ENCODE measurements around the gene FAM3D. TPM values are rescaled to one million over a fixed set of nuclear protein-coding genes. Genes with fewer than 3 reads are reported as not detected.

The FAM3D gene
- polyA plus RNA-seq, 4 donors = 0.82 to 2.0 (median 1.3) TPM; not detected in 1

DNA sequence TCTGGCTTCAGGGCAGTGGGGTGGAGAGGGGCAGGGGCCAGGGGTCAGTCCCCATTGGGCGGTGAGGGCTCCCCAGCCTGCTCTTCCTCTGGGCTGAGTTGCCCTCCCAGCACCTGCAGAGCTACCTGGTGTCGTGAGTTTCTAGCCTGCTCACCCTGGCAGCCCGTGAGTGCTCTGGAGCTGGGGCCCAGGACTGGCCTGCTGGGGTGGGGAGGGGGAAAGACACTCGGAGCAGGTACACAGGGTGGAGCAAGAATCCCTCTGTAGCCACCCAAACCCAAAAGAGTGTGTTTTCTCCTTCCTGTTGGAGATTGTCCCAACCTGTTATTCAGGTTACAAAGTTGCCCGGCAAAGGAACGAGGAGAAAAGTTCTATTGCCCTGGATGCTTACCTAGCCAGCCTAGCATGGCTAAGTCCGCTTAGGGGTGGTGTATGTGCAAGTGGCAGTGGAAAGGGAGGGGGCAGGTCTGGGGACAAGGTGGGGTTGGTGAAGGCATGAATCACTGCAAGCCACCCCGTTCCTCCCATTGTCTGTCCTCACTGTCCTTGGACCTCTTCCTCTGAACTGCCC is 8.9 kb downstream of the FAM3D start:
- DNase-seq (ENCODE audit: low read depth in 4 of 4, low spot score in 2 of 4) = no peak

DNA sequence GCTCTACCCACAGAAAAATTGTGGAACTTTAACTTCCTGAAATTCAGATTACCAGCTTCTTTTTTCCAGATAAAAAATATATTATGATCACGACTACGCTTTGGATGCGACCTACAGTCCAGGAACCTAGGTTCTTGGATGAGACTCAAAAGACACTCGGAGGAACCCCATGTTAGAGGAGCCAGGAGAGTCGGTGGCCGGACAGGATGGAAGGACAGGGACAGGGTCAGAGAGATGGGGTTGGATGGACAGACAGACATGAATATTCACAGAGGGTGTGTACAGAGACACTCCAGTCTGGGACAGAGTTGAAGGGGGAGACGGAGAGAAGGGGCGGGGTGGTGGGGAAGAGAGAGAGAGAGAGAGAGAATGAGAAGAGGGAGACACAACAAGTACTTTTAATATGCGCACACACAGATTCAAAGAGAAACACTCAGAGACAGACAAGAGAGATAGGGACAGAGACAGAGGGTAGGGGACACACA is 9.5 kb downstream of the FAM3D start:
- no peak for DNase-seq (ENCODE audit: low read depth in 4 of 4, low spot score in 2 of 4)

DNA sequence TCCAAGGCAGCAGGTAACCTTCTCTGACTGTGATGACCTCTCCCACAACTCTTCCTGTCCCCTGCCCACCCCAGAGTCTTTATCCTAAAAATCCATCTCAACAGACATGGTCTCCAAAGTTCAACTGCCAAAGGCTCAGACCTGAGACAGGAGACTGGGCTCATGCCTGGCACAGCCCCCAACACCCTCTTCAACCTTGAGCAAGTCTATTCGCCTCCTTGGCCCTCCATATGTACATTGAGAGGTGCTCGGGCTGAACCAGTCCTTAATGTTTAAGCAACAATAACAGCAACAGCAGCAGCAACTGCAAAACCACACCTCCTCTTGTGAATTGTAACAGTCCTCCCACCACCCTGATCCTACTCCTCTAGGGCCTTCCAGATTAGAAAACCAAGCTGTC is 9.9 kb downstream of the FAM3D start:
- no peak for DNase-seq (ENCODE audit: low read depth in 4 of 4, low spot score in 2 of 4)

DNA sequence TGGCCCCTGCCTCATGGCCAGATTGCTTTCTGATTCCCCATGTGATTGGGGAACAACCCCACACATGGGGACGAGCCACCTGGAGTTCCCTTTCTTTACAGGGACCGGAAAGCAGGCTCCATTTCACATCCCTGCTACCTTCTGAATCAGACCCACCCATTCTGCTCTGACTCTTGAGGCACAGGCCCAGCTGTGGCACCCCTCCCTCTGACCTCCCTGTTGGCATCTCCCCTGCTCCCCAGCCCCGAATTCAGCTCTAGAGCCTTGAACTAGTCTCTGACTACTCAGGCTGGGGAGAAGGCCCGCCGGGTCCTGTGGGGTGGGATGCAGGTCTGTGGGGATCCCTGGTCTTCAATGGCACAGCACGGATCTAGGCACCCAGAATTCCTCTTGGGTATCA is 12.1 kb downstream of the FAM3D start:
- DNase-seq (ENCODE audit: low read depth in 4 of 4, low spot score in 2 of 4) = no peak

DNA sequence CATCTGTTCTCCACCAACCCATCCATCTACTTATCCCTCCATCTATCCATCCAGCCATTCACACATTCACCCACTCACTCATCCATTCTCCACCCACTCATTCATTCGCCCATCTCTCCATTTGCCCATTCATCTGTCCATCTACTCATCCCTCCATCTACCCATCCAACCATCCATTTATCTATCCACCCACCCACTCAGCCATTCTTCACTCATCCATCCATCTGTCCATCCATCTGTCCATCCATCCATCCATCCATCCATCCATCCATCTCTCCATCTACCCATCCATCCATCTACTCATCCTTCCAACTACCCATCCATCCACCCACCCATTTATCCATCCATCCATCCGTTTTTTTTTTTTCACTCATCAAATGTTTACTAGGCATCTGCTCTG is 13.9 kb downstream of the FAM3D start:
- DNase-seq (ENCODE audit: low read depth in 4 of 4, low spot score in 2 of 4) = no peak

DNA sequence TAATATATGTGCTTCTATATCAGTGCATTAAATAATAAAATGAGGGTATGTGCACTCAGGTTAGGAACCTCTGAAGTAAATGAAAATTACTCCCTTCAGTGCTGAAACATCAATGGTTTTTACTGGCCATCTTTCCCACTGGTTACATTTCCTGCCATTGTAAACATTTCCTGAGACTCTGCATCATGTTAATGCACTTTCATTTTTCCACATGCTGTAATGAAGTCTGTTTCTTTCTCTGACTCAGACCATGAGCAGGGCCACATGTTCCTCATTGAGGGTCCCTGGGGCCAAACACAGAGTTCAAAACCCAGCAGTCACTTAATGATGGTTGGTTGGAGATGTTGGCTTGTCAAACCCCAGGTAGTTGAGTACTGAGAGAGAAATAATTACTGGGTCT is 15.3 kb downstream of the FAM3D start:
- no peak for DNase-seq (ENCODE audit: low read depth in 4 of 4, low spot score in 2 of 4)

DNA sequence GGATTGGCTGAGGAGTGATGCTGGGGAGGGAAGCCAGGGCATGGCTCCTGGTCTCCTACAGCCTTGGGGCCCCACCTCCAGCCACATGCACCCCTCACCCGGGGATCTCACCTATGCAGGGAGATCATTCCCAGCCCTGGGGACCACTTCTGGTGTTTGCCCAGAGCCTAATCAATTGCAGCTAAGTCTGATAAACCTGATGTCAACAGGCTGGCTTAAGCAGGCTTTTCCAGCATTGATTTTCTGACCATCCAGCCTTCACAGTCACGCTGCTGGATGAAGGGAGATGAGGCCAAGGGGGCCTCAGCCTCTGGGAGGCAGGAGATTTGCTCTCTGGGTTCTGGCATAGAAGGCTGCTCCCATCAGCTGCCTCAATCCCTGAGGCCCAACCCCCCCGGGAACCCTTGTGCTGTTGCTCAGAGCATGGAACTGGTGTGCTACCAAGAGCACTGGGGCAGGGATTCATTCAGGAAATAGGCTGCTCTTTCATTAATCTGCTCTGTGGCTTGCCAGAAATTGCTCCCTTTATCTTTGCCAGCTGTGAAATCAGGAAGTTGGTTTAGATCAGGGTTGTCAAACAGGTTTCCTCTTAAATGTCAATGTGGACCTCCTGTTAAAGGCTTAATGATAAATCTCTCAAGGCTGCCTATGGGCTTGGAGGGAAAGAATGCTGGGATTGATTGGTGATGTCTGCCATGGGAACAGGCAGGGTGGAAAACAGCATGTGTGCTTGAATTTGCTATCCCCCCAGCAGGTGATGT is 19.0 kb downstream of the FAM3D start:
- DNase-seq (ENCODE audit: low read depth in 4 of 4, low spot score in 2 of 4) = no peak

DNA sequence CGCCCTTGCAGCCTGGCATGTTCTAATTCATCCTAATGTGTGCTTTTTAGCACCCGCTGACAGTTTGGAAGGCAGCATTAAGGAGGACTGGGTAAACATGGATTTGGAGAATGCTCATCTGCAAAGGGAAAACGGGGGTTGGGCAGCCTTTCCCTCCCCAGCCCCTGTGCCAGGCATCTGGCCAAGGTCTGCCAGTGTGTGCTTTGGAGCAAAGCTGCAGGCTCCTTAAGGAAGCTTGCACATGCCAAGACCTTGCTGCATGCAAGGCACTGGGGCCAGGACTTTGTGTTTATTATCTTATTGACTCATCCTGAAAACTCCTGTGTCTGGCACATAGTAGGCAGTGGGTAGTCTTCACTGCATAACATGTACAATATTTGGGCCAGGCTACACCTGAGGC is 20.1 kb downstream of the FAM3D start:
- no peak for DNase-seq (ENCODE audit: low read depth in 4 of 4, low spot score in 2 of 4)

DNA sequence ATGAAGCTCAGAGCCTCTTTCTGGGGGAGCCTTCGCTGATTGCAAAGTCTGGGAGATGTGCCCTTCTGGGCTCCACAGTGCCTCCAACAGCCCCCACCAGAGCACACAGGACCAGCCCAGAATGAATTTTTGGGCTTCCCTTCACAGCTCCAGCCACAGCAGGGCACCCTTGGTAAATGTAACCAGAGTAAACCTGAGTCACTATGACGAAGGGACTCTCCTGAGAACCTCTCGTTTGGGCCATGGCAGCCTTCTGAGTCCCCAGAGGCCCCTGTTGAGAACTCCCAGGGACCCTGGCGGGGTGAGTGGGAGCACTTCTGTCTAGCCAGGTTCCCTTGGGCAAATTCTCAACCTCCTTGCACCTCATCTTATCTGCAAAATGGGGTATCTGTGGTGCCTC is 20.8 kb downstream of the FAM3D start:
- no peak for DNase-seq (ENCODE audit: low read depth in 4 of 4, low spot score in 2 of 4)

DNA sequence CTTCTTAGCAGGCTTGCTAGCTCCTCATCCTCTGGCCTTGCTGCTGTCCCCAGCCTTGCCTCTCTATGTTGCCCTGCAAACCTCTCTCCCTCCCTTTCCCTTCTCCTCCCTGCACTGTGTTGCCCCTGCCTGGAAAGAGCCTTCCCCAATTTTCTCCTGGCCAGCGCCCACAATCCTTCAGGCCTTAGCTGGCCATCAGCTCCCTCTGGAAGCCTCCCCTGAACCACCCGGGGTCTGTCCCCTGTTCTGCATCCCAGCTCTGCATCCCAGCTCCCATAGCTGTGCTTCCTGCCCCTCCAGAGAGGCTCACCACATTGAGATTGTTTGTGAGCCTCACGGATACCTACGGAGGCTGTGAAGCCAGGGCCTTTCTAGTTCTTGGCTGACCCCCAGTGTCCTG is 23.7 kb downstream of the FAM3D start:
- no peak for DNase-seq (ENCODE audit: low read depth in 4 of 4, low spot score in 2 of 4)

DNA sequence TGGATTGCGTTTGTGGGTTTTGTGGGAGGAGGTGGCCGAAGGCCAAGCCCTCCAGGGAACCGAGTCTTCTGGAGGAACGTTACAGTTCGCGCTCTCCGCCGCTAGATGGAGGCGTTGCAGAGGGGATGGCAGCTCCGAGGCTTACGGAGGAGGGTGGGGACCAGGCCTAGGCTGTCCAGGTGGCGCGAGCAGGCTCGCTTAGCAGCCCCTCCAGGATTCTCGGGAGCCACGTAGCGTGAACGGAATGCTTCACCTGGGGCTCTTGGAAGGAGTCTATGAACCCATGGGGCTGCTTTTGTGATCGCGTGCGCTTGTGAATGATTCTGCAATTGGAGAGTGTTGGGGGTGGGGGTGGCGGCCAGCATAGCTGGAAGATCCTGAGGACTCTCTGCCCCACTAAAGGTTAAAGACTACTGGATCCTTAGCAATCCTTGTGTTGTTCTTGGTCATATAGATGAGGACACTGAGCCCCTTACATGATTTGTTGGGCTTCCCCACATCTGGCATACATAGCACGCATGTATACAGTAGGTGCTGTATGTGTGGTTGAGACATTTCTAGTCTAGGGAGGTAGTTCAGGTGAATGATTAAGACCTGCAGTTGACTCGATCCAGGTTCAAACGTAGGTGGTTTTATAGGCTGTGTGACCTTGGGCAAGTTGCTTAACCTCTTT is 25.7 kb downstream of the FAM3D start:
- DNase-seq (ENCODE audit: low read depth in 4 of 4, low spot score in 2 of 4) = peak in 2 of 4 donors; percentile 55 to 62

DNA sequence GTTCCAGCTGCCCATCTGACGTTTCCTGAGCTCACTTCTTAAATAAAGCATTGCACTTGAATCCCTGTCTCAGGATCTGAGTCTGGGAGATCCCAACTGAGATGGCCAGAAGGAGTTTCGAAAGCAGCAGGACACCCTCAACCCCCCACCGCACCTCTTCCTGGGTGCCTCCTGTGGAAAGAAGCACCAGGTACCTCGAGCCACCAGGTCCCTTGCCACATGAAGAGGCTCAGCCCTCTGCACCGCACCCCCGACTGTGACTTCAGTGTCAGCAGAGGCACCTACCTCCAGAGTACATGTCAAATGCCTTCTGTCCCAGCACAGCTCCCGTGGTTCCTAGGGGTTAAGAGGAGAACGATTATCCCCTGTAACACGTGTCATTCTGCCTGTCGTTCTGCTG is 26.7 kb downstream of the FAM3D start:
- no peak for DNase-seq (ENCODE audit: low read depth in 4 of 4, low spot score in 2 of 4)

DNA sequence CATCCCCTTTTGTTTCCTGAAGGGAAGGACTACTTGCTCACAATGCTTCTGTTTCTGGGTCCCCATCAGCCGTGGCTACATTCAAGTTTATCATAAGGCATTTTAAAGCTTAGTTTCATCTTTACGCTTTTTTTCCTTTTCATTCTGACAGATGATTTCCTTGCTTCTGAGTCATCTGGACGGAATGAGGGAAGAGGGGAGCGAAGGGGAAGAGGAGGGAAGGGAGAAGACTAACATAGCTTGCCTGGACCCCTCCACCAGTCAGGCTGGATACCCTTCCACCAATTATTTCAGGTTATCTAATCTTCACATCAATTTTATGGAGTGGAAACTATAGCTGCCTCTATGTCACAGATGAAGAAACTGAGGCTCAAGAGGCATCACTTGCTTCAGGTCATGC is 27.6 kb downstream of the FAM3D start:
- no peak for DNase-seq (ENCODE audit: low read depth in 4 of 4, low spot score in 2 of 4)

DNA sequence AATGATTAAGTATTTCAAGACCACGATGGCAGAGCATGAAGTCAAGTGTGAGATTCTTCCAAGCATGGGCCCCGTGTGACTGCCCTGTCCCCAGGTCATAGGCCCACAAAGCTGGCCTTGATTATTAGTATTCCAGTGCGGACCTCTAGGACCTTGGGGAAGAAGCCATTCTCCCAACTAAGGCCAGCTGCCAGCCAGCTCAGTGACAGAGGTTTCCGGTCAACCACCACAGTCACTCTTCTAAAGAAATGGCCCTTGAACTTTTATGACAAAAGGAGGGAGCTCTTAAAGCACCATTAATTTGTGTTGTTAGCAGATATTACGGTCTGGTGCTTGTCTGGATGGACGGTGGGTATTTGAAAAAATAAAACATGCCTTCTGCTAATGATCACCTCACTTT is 28.0 kb downstream of the FAM3D start:
- no peak for DNase-seq (ENCODE audit: low read depth in 4 of 4, low spot score in 2 of 4)

DNA sequence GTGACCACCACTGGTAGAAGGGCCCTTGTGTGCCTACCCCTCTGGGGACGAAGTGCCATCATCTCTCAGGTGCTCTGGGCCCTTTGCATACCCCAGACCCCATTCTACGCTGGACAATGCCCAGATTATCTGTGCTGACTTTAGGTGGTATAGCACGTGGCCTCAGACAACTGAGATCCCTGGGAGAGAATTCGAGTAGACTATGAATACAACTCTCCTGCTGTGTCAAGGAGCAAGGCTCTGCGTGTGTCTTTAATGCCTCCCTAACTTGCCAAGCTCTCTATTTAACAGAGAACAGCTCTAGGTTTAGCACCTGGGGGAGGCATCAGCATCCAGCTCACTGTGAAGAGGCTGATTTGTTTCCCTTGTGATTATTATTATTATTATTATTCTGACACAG is 29.1 kb downstream of the FAM3D start:
- DNase-seq (ENCODE audit: low read depth in 4 of 4, low spot score in 2 of 4) = no peak

DNA sequence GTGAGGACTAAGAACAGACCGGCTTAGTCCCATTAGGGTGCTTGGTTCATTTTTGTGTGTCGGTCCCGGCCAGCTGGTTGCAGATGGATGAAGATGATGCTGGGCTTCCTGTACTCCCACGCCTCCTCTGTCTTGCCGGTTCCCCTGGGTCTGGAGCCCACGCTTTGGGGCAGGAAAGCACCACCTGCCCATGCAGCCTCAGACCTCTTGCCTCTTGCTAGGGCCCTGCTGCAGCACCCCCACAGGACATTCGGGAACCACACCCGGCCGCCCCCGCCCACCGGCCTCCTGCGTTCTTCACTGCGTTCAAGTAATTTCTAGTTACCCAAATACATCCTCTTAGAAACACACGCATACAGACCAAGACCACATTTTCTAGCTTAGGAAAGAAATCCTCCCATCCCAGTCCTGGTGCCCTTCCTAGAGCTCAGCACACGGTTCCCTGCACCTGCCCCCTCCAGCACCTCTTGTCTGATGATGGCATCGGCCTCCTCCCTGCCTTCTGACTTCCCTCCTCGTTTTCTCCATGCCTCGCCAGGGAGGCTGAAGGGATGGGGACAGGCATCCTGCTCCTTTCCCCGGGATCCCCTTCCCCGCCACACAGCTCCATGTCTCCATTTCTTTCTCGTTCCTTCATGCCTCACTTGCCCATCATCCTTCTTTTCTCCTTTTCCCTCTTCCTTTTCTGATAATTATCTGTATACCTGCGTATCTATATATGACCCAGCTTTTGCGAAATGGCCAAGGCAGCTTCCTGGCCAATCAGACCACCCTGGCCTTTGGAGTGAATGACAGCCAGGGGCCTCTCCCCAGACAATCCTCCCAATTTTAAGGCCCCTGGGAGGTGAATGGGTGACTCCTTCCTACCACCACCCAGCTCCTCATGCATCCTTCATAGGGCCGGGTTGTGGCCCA is 30.9 kb downstream of the FAM3D start:
- DNase-seq (ENCODE audit: low read depth in 4 of 4, low spot score in 2 of 4) = no peak

DNA sequence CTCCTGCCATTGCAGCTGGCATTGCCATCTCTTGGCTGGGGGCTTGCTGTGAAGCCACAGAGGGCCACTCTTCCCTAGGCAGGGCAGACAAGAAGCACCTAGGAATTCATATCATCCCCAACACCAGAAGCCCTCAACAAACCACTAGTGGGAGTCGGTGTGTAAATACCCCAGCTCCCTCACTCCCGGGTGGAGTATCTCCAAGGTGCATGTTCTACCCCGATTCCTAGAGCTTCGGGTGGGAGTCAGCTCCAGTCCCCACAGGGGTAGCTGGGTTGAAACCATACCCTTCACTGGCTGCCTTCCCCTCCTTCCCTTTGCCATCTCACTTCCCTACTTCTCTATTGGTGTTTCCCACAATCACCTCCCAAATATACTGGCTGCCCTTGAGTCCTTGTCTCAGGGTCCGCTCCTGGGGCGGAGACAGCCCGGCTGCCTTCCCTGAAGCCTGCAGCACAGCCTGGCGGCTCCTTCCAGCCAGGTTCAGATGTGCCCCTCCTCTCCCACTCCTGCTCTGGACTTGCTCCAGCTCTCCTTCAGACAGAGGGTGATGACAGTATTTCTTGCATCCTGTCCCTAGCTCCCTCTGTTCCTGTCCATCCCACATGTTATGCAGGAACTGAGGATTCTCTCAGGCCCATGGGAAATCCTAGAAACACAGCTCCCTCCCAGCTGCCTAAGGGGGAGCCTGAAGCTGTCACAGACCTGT is 33.3 kb downstream of the FAM3D start:
- DNase-seq (ENCODE audit: low read depth in 4 of 4, low spot score in 2 of 4) = no peak

DNA sequence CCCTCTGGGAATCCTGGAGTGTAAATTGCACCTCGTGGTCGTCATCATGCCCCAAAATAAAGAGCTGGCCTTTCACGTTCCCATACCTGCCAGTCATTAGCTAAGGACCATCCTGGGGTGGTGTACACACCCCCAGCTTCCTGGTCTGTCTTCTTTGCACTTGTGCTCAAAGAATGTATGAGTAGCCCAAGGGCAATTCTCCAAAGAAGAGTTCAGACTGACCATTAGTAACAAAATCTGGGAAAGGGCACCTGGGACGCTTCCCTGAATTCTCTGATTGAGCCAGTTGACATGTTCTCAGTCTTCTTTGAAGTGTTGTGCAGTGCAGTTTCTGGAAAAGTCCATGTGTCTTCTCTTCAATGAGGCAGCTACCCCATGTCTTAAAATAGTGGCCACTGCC is 34.8 kb downstream of the FAM3D start:
- DNase-seq (ENCODE audit: low read depth in 4 of 4, low spot score in 2 of 4) = no peak

DNA sequence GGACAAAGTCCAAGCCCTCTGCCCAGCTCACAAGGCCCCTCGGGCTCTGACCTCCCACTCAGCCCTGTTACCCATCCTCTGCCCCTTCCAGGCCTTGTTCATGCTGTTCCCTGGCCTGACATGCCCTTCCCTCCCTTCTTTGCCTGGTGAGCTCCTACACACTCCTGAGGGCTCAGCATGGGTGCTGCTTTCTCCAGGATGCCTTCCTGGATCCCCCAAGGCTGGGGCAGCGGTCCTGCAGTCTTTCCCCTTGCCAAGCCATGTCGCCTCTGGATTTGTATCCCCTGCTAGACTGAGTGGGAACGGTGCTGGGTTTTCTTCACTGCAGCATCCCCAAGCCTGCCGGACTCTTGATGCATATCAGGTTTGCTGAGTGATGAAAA is 35.9 kb downstream of the FAM3D start:
- DNase-seq (ENCODE audit: low read depth in 4 of 4, low spot score in 2 of 4) = no peak

DNA sequence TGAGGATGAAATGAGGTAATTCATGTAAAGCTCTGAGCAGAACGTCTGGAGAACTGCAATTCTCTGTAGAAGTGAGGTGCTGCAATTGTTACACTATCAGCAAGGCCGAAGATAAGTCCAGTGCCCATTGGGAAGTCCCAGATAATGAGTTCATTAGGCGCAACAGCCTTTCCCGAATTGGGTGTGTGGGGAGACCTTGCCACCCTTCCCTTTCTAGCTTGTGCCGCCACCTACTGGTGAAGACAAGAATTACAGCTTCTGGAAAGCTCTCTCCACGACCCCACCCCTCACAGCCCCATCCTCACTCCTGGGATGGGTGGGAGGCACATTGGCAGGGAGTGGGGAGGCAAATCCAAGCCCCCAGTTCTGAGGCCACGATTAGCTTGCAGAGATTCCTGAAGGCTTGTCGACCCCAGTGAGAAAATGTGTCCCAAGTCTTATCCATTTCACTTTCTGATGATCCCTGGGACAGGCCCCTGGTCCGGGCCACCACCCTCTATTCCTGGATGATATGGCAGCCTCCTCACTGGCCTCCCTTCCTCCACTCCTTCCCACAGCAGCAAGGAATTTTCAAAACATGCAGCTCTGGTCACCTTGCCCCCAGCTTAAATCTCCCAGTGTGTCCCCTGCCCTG is 36.4 kb downstream of the FAM3D start:
- peak in 1 of 4 donors; percentile 59 for DNase-seq (ENCODE audit: low read depth in 4 of 4, low spot score in 2 of 4)
